IMR-90 (cell line): ENCODE data around the gene ADGRG3. TPM values are rescaled to one million over a fixed set of nuclear protein-coding genes. Genes with fewer than 3 reads are reported as not detected.
A peak's percentile ranks its signal among the peaks of the same experiment; 100 is the strongest.

Source experiments
- ATAC-seq: fragments of 200-7000 bp; cut with Tn5 transposase; 2 replicates; pipeline ENCODE4 v1.9.1; 2020; ENCODE audit warnings: low read depth, mild to moderate bottlenecking, moderate library complexity
- BruUV-seq: library from RNA; stranded (reverse); fragments of 400-500 nt; replicated peaks from 2 replicates; lab custom pipeline; 2021; lab: Mats Ljungman, UMichigan
- CTCF ChIA-PET: fragments of 300-600 bp; formaldehyde crosslinking; extraction: SDS; loops from one replicate; lab custom pipeline; 2021; ENCODE audit warnings: antibody characterized with exemption; lab: Yijun Ruan, JAX
- POLR2A ChIA-PET: fragments of 300-600 bp; sonication (Branson Sonifier 250); formaldehyde crosslinking; loops from one replicate; lab custom pipeline; 2022; ENCODE audit warnings: antibody characterized with exemption; ENCODE audit not compliant: unreplicated experiment; lab: Charles Lee
- DNase-seq: peaks from one replicate; pipeline ENCODE4 v3.0.0; 2013
- H2AFZ ChIP-seq: replicated peaks from 2 replicates; pipeline ENCODE3; 2013; ENCODE audit warnings: low read length, mild to moderate bottlenecking; ENCODE audit not compliant: poor library complexity
- H2AK5ac ChIP-seq: 2 replicates; pipeline ENCODE4 v1.6.1; 2013; ENCODE audit warnings: low read depth, low read length, inconsistent platforms
- H2AK9ac ChIP-seq: replicated peaks from 2 replicates; pipeline ENCODE3; 2013; ENCODE audit warnings: mild to moderate bottlenecking, low read depth, low read length, moderate library complexity; ENCODE audit not compliant: poor library complexity
- H2BK120ac ChIP-seq: 2 replicates; pipeline ENCODE4 v1.6.1; 2013; ENCODE audit warnings: low read depth, low read length, inconsistent platforms
- H2BK15ac ChIP-seq: 3 replicates; pipeline ENCODE4 v1.6.1; 2013; ENCODE audit warnings: low read depth, low read length, inconsistent platforms
- H2BK20ac ChIP-seq: 2 replicates; pipeline ENCODE4 v1.6.1; 2013; ENCODE audit warnings: low read depth, mild to moderate bottlenecking, inconsistent platforms, low read length, moderate library complexity
- H2BK5ac ChIP-seq: 2 replicates; pipeline ENCODE4 v1.6.1; 2013; ENCODE audit warnings: mild to moderate bottlenecking, low read depth, low read length, inconsistent platforms; ENCODE audit not compliant: poor library complexity, severe bottlenecking
- H3K14ac ChIP-seq: replicated peaks from 2 replicates; pipeline ENCODE4 v1.6.1; 2013; ENCODE audit warnings: low read depth, low read length, inconsistent platforms
- H3K18ac ChIP-seq: 2 replicates; pipeline ENCODE4 v1.6.1; 2013; ENCODE audit warnings: low read depth, low read length, control low read depth
- H3K23ac ChIP-seq: 2 replicates; pipeline ENCODE4 v1.6.1; 2013; ENCODE audit warnings: low read depth, low read length, inconsistent platforms
- H3K27ac ChIP-seq: 2 replicates; pipeline ENCODE4 v1.5.1; 2013; ENCODE audit warnings: mild to moderate bottlenecking, control low read depth, low read length; ENCODE audit not compliant: insufficient read depth
- H3K27me3 ChIP-seq: 2 replicates; pipeline ENCODE4 v1.6.1; 2013; ENCODE audit warnings: low read length; ENCODE audit not compliant: control insufficient read depth, insufficient read depth
- H3K36me3 ChIP-seq: 2 replicates; pipeline ENCODE4 v1.6.1; 2013; ENCODE audit warnings: low read length, mixed read lengths; ENCODE audit not compliant: control insufficient read depth, insufficient read depth
- H3K4ac ChIP-seq: 2 replicates; pipeline ENCODE4 v1.6.1; 2013; ENCODE audit warnings: low read depth, low read length, inconsistent platforms
- H3K4me1 ChIP-seq: 2 replicates; pipeline ENCODE4 v1.6.1; 2013; ENCODE audit warnings: low read length, mixed read lengths; ENCODE audit not compliant: control insufficient read depth, insufficient read depth
- H3K4me2 ChIP-seq: 2 replicates; pipeline ENCODE4 v1.6.1; 2013; ENCODE audit warnings: low read depth, mild to moderate bottlenecking, control low read depth, low read length, moderate library complexity
- H3K4me3 ChIP-seq: 2 replicates; pipeline ENCODE4 v1.5.1; 2013; ENCODE audit warnings: low read depth, mild to moderate bottlenecking, control low read depth, low read length, moderate library complexity; ENCODE audit not compliant: insufficient read depth
- H3K56ac ChIP-seq: 2 replicates; pipeline ENCODE4 v1.6.1; 2013; ENCODE audit warnings: low read length, inconsistent platforms; ENCODE audit not compliant: insufficient read depth; ENCODE audit errors: extremely low read depth
- H3K79me1 ChIP-seq, 2 experiments: 2 replicates each; pipeline ENCODE4 v1.6.1; 2013; ENCODE audit warnings: low read length in 2 of 2, inconsistent platforms in 1 of 2, low read depth in 1 of 2
- H3K9ac ChIP-seq: 2 replicates; pipeline ENCODE4 v1.6.1; 2013; ENCODE audit warnings: low read depth, low read length, control low read depth
- H3K9me1 ChIP-seq: 2 replicates; pipeline ENCODE4 v1.6.1; 2013; ENCODE audit warnings: low read length, inconsistent platforms; ENCODE audit not compliant: insufficient read depth
- H3K9me3 ChIP-seq: 2 replicates; pipeline ENCODE4 v1.6.1; 2013; ENCODE audit warnings: low read length; ENCODE audit not compliant: control insufficient read depth, insufficient read depth
- H4K20me1 ChIP-seq: 2 replicates; pipeline ENCODE4 v1.6.1; 2013; ENCODE audit warnings: low read length, inconsistent platforms; ENCODE audit not compliant: insufficient read depth
- H4K5ac ChIP-seq: 2 replicates; pipeline ENCODE4 v1.6.1; 2013; ENCODE audit warnings: mild to moderate bottlenecking, low read depth, low read length, control low read depth
- H4K8ac ChIP-seq, 2 experiments: 2 replicates each; pipeline ENCODE4 v1.6.1; 2013; ENCODE audit warnings: low read depth in 2 of 2, low read length in 2 of 2, control low read depth in 1 of 2, inconsistent platforms in 1 of 2
- H4K91ac ChIP-seq: 2 replicates; pipeline ENCODE4 v1.6.1; 2013; ENCODE audit warnings: low read depth, low read length, inconsistent platforms; ENCODE audit not compliant: insufficient read depth
- BHLHE40 ChIP-seq: fragments of 150-350 bp; IDR thresholded peaks from 2 replicates; pipeline ENCODE4 v1.6.1; 2016; ENCODE audit warnings: mild to moderate bottlenecking, low read depth, low read length
- CEBPB ChIP-seq: IDR thresholded peaks from 2 replicates; pipeline ENCODE4 v1.6.1; 2012; ENCODE audit warnings: low read depth, low read length, improper control_type of control experiment
- CHD1 ChIP-seq: IDR thresholded peaks from 2 replicates; pipeline ENCODE4 v1.6.1; 2012; ENCODE audit warnings: low read depth, low read length, improper control_type of control experiment
- CTCF ChIP-seq: conservative IDR thresholded peaks from 2 replicates; pipeline ENCODE4 v1.5.1; 2012; ENCODE audit warnings: mild to moderate bottlenecking, low read depth, low read length, improper control_type of control experiment
- ELK1 ChIP-seq: fragments of 150-350 bp; IDR thresholded peaks from 2 replicates; pipeline ENCODE4 v1.6.1; 2016; ENCODE audit warnings: low read depth, mild to moderate bottlenecking, low read length, moderate library complexity, borderline replicate concordance
- FOS ChIP-seq: fragments of 150-350 bp; IDR thresholded peaks from 2 replicates; pipeline ENCODE4 v1.6.1; 2016; ENCODE audit warnings: low read depth, low read length
- MAFK ChIP-seq: IDR thresholded peaks from 2 replicates; pipeline ENCODE4 v1.6.1; 2012; ENCODE audit warnings: low read depth, low read length, improper control_type of control experiment
- MAZ ChIP-seq: IDR thresholded peaks from 2 replicates; pipeline ENCODE4 v1.6.1; 2012; ENCODE audit warnings: low read depth, mild to moderate bottlenecking, low read length, improper control_type of control experiment, moderate library complexity, borderline replicate concordance
- NFE2L2 ChIP-seq: fragments of 150-350 bp; IDR thresholded peaks from 2 replicates; pipeline ENCODE4 v1.6.1; 2016; ENCODE audit warnings: low read depth, mild to moderate bottlenecking, low read length
- POLR2A ChIP-seq: IDR thresholded peaks from 2 replicates; pipeline ENCODE4 v1.6.1; 2012; ENCODE audit warnings: mild to moderate bottlenecking, low read depth, low read length
- RAD21 ChIP-seq: IDR thresholded peaks from 2 replicates; pipeline ENCODE4 v1.6.1; 2012; ENCODE audit warnings: low read length, improper control_type of control experiment
- RCOR1 ChIP-seq: IDR thresholded peaks from 2 replicates; pipeline ENCODE4 v1.6.1; 2012; ENCODE audit warnings: mild to moderate bottlenecking, low read length, improper control_type of control experiment; ENCODE audit not compliant: insufficient replicate concordance
- RFX5 ChIP-seq: IDR thresholded peaks from 2 replicates; pipeline ENCODE4 v1.8.0; 2012; ENCODE audit warnings: low read depth, mild to moderate bottlenecking, low read length, moderate library complexity
- SMC3 ChIP-seq: fragments of 150-350 bp; IDR thresholded peaks from 2 replicates; pipeline ENCODE4 v1.6.1; 2016; ENCODE audit warnings: low read depth, mild to moderate bottlenecking, antibody characterized with exemption, low read length, moderate library complexity
- USF2 ChIP-seq: fragments of 150-350 bp; IDR thresholded peaks from 2 replicates; pipeline ENCODE4 v1.6.1; 2017; ENCODE audit warnings: mild to moderate bottlenecking, antibody characterized with exemption, low read length, low read depth
- WGBS, 2 experiments: methylation state at CpG; one replicate each; pipeline versions ENCODE4 v1.1.5 to v1.1.7; 2013; ENCODE audit warnings: missing lambda C conversion rate in 2 of 2; ENCODE audit not compliant: insufficient read length in 1 of 2; ENCODE audit errors: extremely low coverage in 2 of 2; 5-methylcytosine and 5-hydroxymethylcytosine counted together
- dilution Hi-C: fragments of 300-500 bp; cut with HindIII; formaldehyde crosslinking; loops from one replicate; pipeline ENCODE4 v1.14.3; 2018; ENCODE audit warnings: low sequenced_read_pairs; ENCODE audit not compliant: unreplicated experiment
- in situ Hi-C: fragments of 300-500 bp; cut with MboI; formaldehyde crosslinking; loops from 3 replicates; pipeline ENCODE4 v1.14.3; 2019; ENCODE audit warnings: low sequenced_read_pairs, inconsistent platforms, mixed read lengths
- intact Hi-C: fragments of 100-400 bp; cut with micrococcal nuclease; formaldehyde crosslinking; loops from 2 replicates; pipeline ENCODE4 v1.10.0; 2022
- polyA plus RNA-seq, 3 experiments: library from polyadenylated mRNA; depleted of rRNA; stranded (reverse); fragments of >200 nt; gene quantifications; 2 replicates each; pipeline ENCODE4 v1.2.3, GENCODE V29; 2012; ENCODE audit warnings: low replicate concordance in 1 of 3
- total RNA-seq: library from RNA; depleted of rRNA; stranded (reverse); fragments of >200 nt; gene quantifications from 2 replicates; pipeline ENCODE4 v1.2.3, GENCODE V29; 2012

The ADGRG3 gene
- total and polyA plus RNA-seq, 2 of the 4 experiments (the other 2 are of a cell fraction) = not detected

GRCh38 chr16:57734308-57734924, 66.3 kb downstream of the ADGRG3 start:
- Histone ChIP-seq H4K5ac (peak overlapping the region; percentile 76), H3K14ac (peak overlapping the region; percentile 94), H2BK120ac (peak overlapping the region; percentile 45; the same call in 1 of the 2 replicates), H3K9me3 (no peaks in the 10 kb centered on the region), H3K4me2 (peak overlapping the region; percentile 73), H2BK20ac (no peak overlapping the region), H3K9me1 (peaks cover 3% of the 10 kb centered on the region; the same call in 1 of the 2 replicates), H3K56ac (peak overlapping the region; percentile 81), H3K4me3 (peak overlapping the region; percentile 62), H2BK5ac (peak overlapping the region; percentile 72), H2AK9ac (peak overlapping the region; percentile 88), H4K20me1 (no peaks in the 10 kb centered on the region), H4K91ac (peak overlapping the region; percentile 81), H3K9ac (peak overlapping the region; percentile 81), H3K4ac (peak overlapping the region; percentile 91), H3K18ac (peak overlapping the region; percentile 26; the same call in 1 of the 2 replicates), H3K27ac (peak overlapping the region; percentile 84), H3K4me1 (peaks cover 10% of the 10 kb centered on the region), H3K36me3 (no peaks in the 10 kb centered on the region), H4K8ac (peak overlapping the region; percentile 97), H3K79me1 (peaks cover 0 to 22% of the 10 kb centered on the region in 2 experiments; a peak in 2 of 4 replicates), H3K27me3 (no peaks in the 10 kb centered on the region), H2AK5ac (peak overlapping the region; percentile 53), H2BK15ac (no peak overlapping the region), H3K23ac (peak overlapping the region; percentile 54), H2AFZ (peak overlapping the region; percentile 93)
- ChIA-PET POLR2A (no interaction called here), CTCF (interaction anchor here (0.6 to 1.2 kb wide), 2 partner anchors 143 to 154 kb away, joined by 3 read pairs; no protein-coding TSS in a partner anchor)
- in situ Hi-C loops (no loop called here), intact Hi-C loops (no loop called here), dilution Hi-C loops (no loop called here)
- TF ChIP-seq USF2 (no peak), SMC3 (no peak), CEBPB (no peak), FOS (no peak), MAFK (no peak), POLR2A (no peak), RCOR1 (no peak), RFX5 (no peak), NFE2L2 (no peak), ELK1 (no peak), BHLHE40 (no peak), MAZ (no peak), RAD21 (no peak), CHD1 (no peak), CTCF (no peak)
- BruUV-seq = no TSS peak
- DNase-seq (no peak), ATAC-seq (no peak)
- 100% methylated on average over 2 of the region's 20 CpGs; no CpG with 5 or more reads in 1 of the 2 experiments for WGBS, 2 experiments
